Measurements from ENCODE around the gene GTF2IRD2.
"Not testable (repeated sequence)": the region's sequence is repeated elsewhere in the genome, so short reads cannot be mapped to it uniquely, and the experiment has no call there.

Gene GTF2IRD2

GRCh38 chr7:74850833-74851721, at the start of gene GTF2IRD2:
Gene GTF2IRD2, minus strand, starts transcription at chr7:74851605. Its CDS starts 15,227 bp downstream, at chr7:74836378.
- DNase-seq (ENCODE audit: insufficient read length, low spot score); FAIRE-seq: not testable (repeated sequence)

GRCh38 chr7:74890158-74891123, 39.0 kb upstream of the GTF2IRD2 start:
- peak; percentile 67 for TF ChIP-seq POLR2A (IDR thresholded peaks at IDR 0.05; ENCODE audit: low read depth, low read length)
- not testable (repeated sequence) for DNase-seq (ENCODE audit: insufficient read length, low spot score); FAIRE-seq

DNA sequence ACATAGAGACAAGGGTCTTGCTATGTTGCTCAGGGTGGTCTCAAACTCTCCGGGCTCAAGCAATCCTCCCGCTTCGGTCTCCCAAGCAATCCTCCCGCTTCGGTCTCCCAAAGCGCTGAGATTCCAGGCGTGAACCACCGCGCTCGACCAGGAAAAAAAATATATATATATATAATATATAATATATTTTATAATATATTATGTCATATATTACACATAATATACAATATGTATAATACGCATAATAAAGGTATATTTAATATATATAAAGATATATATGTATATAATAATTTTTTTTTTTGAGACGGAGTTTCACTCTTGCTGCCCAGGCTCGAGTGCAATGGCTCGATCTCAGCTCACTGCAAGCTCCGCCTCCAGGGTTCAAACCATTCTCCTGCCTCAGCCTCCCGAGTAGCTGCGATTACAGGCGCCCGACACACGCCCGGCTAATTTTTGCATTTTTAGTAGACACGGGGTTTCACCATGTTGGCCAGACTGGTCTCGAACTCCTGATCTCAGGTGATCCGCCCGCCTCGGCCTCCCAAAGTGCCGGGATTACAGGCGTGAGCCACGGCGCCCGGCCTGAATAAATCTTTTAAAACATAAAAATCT, 38.2 kb upstream of the GTF2IRD2 start:
- FAIRE-seq; DNase-seq (ENCODE audit: insufficient read length, low spot score): not testable (repeated sequence)

DNA sequence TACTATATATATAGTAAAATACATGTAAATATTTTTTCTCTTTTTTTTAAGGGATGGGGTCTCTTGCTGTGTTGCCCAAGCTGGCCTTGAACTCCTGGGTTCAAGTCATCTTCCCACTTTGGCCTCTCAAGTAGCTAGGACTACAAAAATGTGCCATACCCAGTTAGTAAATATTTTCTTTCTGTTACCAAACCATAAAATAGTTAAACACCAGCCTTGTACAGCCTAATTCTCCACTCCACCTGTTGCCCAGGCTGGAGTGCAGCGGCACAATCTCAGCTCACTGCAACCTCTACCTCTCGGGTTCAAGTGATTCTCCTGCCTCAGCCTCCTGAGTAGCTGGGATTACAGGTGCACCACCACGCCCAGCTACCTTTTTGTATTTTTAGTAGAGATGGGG, 33.9 kb upstream of the GTF2IRD2 start:
- not testable (repeated sequence) for FAIRE-seq; DNase-seq (ENCODE audit: insufficient read length, low spot score)

- FAIRE-seq; DNase-seq (ENCODE audit: insufficient read length, low spot score): not testable (repeated sequence)
Observed at GRCh38 chr7:74882110-74882509, 30.7 kb upstream of the GTF2IRD2 start.

DNA sequence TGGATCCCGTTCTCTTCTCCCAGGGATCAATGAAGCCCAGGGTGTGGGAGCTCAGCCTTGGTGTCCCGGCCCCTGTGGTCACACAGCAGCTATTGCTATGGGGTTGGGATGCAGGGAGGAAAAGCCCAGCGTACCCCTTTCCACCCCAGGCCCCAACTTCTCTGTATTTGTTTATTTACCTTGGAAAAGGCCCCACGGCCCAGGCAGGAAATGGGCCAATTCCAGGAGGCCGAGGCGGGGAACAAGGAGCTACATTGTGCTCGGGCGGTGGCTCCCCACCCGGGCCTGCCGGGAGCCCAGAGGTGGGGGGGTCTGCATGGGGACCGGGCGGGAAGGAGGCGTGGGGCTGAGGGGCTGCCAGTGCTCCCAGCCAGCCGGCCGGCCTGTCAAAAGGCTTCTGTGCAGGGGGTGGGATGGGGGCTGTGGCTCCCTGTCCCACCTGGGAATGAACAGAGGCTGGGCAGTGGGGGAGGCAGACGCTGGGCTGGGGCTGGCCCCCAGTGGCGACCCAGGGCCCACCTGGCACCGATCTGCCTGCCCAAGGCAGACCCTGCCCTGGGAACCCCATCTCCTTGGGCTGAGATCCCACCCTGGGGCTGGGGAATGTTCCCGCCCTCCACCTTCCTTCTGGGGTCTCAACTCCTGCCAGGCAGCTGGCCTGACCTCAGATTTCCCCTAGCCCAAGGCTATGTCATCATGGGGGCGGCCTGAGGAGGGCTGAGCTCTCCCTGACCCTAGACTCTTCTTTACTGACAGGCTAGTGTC, 23.5 kb upstream of the GTF2IRD2 start:
- not testable (repeated sequence) for DNase-seq (ENCODE audit: insufficient read length, low spot score); FAIRE-seq

- FAIRE-seq; DNase-seq (ENCODE audit: insufficient read length, low spot score): not testable (repeated sequence)
Observed at GRCh38 chr7:74874104-74874747, 22.8 kb upstream of the GTF2IRD2 start.

DNA sequence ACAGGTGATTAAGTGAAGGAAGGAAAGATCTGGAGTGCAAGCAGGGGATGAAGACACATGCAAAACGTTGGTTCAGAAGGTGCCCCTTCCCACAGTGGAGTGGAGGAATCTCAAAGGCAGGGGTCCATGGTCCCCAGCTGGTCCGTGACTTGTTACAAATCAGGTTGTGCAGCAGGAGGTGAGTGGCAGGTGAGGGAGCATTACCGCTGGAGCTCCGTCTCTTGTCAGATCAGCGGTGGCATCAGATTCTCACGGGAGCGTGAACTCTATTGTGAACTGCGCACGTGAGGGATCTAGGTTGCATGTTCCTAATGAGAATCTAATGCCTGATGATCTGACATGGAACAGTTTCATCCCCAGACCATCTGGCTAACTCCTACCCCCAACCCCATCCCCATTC, 21.1 kb upstream of the GTF2IRD2 start:
- not testable (repeated sequence) for DNase-seq (ENCODE audit: insufficient read length, low spot score); FAIRE-seq

DNA sequence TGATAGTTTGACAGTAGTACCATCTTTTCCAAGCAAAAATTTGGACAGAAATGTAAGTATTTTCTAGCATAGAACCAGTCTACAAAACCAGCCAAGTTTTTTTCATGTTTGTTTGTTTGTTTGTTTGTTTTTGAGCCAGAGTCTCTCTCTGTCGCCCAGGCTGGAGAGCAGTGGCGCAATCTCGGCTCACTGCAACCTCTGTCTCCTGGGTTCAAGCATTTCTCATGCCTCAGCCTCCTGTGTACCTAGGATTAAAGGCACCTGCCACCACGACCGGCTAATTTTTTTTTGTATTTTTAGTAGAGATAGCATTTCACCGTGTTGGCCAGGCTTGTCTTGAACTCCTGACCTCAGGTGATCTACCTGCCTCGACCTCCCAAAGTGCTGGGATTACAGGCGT, 14.4 kb upstream of the GTF2IRD2 start:
- not testable (repeated sequence) for FAIRE-seq; DNase-seq (ENCODE audit: insufficient read length, low spot score)

- not testable (repeated sequence) for DNase-seq (ENCODE audit: insufficient read length, low spot score); FAIRE-seq
Observed at GRCh38 chr7:74849853-74850252, 1.6 kb downstream of the GTF2IRD2 start.

- DNase-seq (ENCODE audit: insufficient read length, low spot score); FAIRE-seq: not testable (repeated sequence)
Observed at GRCh38 chr7:74830411-74830810, 21.0 kb downstream of the GTF2IRD2 start.

GRCh38 chr7:74829959-74830358, 21.4 kb downstream of the GTF2IRD2 start:
- DNase-seq (ENCODE audit: insufficient read length, low spot score); FAIRE-seq: not testable (repeated sequence)

- DNase-seq (ENCODE audit: insufficient read length, low spot score); FAIRE-seq: not testable (repeated sequence)
Observed at GRCh38 chr7:74821259-74821658, 30.1 kb downstream of the GTF2IRD2 start.

GRCh38 chr7:74820146-74820805, 31.1 kb downstream of the GTF2IRD2 start:
- not testable (repeated sequence) for DNase-seq (ENCODE audit: insufficient read length, low spot score); FAIRE-seq

- not testable (repeated sequence) for FAIRE-seq; DNase-seq (ENCODE audit: insufficient read length, low spot score)
Observed at GRCh38 chr7:74815882-74816281, 35.5 kb downstream of the GTF2IRD2 start.

GRCh38 chr7:74798644-74799043, 52.8 kb downstream of the GTF2IRD2 start:
- DNase-seq (ENCODE audit: insufficient read length, low spot score): not testable (repeated sequence)
- peak; percentile 91 for FAIRE-seq

DNA sequence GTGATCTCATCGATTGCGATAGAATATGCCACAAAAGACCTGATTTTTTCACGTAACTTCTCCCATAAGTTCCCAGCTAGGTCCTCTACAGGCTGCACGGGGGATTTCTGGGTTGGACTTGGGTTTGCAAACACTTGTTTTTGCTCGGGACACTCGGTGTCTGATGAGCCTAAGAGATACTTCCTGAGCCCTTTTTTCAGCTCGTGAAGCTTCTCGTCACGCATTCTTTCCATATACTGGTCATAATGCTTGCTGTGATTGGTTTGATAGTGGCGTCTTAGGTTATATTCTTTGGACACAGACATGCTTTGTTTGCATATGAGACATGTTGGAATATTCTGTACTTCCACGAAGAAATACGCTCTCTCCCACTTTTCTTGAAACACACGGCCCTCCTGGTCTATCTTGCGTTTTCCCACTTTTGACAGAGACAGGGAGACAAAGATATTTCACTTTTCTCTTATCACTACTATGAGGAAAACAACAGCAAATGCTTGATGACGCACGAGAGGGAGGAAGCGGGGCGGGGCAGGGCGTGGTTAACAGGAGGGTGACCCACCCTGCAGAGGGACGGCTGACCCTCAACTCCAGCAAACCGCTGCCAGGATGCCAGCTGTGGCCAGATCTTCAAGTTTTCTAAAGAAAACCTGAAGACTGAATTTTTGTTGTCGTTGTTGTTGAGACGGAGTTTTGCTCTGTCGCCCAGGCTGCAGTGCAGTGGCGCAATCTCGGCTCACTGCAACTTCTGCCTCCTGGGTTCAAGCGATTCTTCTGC, 53.4 kb downstream of the GTF2IRD2 start:
- FAIRE-seq; DNase-seq (ENCODE audit: insufficient read length, low spot score): not testable (repeated sequence)
